Dedifferentiated amniotic fluid mesenchymal stem cell (primary cell): ENCODE data around the gene EMC10.

Source experiments
- DNase-seq: peaks from one replicate; pipeline ENCODE4 v3.0.0-alpha.2; 2016; ENCODE audit errors: extremely low spot score

Gene EMC10

DNA sequence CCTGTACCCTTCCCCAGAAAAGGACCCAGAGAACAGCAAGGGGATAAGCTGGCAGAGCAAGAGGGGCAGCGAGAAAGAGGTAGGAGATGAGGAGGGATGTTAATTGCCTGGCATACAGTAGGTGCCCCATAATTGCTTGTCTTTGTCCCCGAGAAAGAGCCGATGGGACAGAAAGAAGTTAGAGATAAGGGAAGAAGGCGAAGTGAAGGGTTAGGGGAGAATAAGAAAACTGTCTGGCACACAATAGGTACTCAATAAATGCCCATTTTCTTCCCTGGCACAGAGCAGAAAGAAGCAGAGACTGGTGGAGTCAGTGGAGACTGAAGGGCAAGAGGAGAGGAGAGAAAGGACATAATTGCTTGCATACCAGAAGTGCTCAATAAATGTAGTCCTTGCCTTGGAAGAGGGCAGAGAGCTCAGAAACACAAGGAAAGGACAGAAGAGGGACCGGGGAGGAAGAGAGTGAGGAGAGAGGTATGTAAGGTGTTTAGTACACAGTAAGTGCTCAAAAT is 18.8 kb downstream of the EMC10 start:
- DNase-seq: no peak

- DNase-seq: no peak
Observed at GRCh38 chr19:50496189-50497021, 20.1 kb downstream of the EMC10 start.

- no peak for DNase-seq
Observed at GRCh38 chr19:50497022-50497405, 20.7 kb downstream of the EMC10 start.

GRCh38 chr19:50498219-50499056 is 22.1 kb downstream of the EMC10 start:
- DNase-seq: no peak

- no peak for DNase-seq
Observed at GRCh38 chr19:50500060-50500752, 23.9 kb downstream of the EMC10 start.

GRCh38 chr19:50500753-50501151 is 24.4 kb downstream of the EMC10 start:
- DNase-seq: no peak

DNA sequence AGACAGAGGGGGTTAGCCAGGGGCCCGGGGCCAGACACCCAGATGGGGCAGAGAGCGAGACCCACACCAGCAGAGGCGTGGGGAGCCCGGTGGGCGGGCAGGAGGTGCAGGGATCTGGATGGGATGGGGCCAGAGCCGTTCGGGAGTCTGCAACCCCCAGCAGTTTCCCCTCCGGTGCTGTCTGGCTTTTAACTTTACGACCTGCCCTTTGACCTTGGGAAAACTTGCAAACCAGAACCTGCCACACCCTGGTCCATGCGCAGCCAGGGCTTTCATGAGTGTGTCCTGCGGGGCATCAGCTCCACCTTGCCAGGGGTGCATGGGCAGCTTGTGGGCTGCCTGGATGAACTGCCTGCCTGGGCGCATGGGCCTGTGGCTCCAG is 24.9 kb downstream of the EMC10 start:
- no peak for DNase-seq

DNA sequence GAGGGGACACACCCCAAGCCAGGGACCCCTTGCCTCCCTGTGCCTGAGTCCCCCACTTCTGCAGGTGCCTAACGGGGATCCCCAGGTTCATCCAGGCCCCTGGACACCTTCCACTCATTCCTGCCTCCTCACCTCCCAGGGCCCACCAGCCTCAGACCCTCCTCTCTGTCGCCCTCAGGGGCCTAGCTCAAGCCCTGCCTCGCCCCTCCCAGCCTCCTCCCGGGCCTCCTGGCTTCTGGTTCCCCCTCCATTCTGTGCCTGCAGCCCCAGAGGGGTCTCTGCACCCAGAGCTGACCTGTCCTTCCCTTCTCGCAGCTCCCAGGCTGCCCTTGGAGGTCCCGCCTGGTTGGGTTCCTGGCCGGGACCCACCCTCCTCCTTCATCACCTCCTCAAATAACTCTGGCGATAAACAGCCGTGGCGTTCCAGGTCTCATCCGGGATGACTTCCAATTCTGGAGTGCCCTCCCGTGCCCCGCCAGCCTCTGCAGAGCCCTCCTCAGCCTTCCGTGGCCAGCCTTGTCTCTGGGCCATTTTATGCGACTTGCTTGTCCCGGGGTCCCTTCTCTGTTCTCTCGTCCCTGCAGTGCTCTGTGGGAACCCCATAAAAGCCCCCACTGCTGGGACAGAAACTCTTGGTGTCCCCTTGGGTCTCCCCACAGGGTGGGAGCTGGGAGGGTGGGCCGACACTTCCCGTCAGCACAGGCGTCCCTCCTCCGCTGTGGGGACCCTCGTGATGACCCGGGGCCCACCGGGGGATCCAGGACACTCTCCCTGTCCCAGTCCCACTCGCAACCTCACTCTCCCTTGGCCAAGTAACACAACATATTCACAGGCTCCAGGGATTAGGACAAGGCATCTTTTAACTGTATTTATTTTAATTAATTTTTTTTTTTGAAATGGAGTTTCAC is 25.5 kb downstream of the EMC10 start:
- DNase-seq: no peak

DNA sequence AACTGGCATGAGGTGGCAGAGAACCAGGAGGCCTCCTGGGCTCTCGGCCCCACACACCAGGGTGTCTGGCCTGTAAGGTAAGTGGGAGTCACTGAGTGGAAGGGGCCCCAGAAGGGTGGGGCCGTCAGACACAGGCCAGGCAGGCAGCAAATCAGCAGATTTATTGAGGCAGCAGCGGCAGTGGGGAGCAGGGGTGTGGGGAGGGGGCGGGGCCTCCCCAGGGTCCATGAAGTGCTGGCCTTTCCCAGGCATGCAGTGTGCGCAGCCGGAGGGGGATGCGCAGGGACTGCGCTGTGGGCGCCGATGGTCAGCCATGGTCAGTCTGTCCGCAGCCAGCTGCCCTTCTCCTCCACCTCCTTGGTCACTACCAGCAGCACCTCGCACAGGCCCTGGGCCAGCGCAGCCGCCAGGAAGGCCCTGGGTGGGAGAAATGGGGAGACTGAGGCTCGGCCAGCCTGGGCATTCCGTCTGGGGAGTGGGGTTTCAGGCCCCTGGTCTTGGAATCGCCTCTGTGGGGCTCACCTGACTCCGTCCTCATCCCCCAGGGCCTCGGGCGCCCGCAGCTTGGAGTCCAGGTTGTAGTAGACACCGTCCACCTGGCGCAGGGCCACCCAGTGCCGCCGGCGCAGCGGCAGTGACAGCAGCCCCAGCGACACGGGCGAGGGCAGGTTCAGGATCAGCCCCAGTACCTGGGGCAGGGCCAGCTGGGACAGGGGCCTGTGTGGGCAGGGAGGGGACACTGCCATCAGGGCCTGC is 29.7 kb downstream of the EMC10 start:
- no peak for DNase-seq

- no peak for DNase-seq
Observed at GRCh38 chr19:50506700-50507099, 30.4 kb downstream of the EMC10 start.

DNA sequence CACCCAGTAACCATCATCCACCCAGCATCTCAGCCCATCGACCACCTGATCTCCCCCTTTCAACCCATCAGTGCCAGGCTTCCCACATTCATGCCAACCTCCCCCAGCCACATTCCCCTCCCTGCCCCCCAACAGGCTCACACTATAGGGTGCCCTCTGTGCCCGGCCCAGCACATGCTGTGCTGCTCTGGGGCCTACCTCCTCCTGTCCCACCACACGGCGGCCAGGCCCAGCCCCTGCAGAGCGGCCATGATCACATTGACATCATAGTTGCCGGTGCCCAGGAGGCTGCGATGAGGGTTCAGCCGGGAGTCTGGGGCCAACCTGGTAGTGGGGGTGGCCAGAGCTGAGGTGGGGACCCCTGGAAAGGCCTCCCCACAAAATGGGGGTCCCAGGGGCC is 31.1 kb downstream of the EMC10 start:
- DNase-seq: no peak

GRCh38 chr19:50508843-50509190 is 32.5 kb downstream of the EMC10 start:
- DNase-seq: no peak

GRCh38 chr19:50509366-50509765 is 33.1 kb downstream of the EMC10 start:
- DNase-seq: no peak

- no peak for DNase-seq
Observed at GRCh38 chr19:50510121-50510670, 33.9 kb downstream of the EMC10 start.

- DNase-seq: no peak
Observed at GRCh38 chr19:50510700-50511068, 34.4 kb downstream of the EMC10 start.

DNA sequence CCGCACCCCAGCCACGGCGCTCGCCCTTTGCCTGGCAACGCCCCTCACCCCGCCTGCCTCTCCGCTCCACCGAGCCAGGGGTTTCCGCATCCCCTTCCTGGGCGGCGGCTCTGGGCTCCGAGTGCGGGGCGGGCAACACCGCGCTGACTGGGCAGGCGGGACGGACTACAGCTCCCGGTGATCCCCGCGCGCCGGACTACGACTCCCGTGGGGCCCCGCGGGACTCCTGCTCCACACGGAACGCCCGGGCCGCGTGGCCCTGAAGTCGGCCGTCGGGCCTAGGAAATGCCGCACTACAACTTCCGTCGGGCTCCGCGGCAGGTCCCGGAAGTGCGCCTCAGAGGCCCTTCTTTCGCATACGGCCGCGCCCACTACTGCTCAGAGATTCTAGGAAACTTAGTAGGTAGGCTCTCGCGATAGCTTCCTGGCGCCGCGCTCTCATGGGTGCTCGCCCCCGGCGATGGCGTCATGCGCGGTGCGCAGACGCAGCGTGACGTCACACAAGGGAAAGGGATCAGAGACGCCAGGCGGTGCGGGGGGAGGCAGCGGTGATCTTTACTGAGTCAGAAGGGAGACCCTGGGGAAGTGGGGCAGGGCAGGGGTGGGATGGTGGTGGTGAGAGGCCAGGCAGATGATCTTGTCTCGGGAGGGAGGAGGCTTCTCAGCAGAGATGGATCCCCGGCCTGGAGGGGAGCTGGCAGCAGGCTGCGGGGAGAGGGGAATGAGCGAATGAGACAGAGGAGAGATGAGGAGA is 34.9 kb downstream of the EMC10 start, which contains the start of gene JOSD2:
Gene JOSD2, minus strand, starts transcription at position 123 of the 754 bp plus-strand sequence. CDS start 760 bp downstream, outside the sequence.
- DNase-seq: peak; percentile 100

DNA sequence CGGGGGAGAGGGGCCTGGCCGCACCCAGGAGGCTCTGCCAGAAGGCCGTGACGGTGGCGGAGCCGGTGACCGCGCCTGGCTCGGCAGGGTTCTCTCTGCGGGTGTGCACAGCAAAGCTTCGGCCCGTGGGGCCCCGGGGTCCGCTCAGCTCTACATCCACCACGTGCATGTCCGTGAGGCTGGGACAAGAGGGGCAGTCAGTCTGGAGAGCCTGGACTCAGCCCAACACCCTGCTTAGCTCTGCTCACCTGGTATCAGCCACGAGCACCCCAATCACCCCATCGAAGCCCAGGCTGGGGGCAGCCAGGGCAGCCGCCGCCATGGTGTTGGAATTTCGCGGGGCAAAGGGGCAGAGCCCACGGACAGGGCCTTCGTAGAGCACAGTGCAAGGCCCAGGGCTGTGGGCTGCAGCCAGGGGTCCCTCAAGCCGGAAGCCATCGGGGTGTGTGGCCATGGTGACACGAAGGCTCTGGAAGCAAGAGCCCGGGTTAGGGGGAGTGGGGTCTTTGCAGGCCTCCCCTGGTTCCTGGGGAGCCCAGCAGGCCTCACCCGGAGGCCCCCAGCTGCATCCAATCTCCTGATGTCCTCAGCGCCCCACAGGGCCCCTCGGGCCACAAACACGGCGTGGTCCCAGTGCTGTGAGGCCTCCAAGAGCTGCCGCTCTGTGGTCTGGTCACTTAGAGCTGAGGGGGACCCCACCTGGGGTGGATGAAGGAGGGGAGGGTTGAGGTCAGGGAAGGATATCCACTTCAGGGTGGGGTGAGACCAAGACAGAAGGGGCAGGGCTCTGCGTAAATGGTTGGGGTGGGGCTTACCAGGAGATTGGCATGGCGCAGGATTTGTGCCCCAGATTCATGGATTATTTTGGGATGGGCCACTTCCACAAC is 36.0 kb downstream of the EMC10 start:
- no peak for DNase-seq

GRCh38 chr19:50512999-50513745 is 36.9 kb downstream of the EMC10 start:
- DNase-seq: no peak
